ENCODE data around the gene MAGI2. TPM values are rescaled to one million over a fixed set of nuclear protein-coding genes. Genes with fewer than 3 reads are reported as not detected.

The MAGI2 gene
- total and polyA plus RNA-seq, 2 of the 13 experiments (the other 11 are each of a cell fraction or from before 2014, with no cell fraction given): 1.5 to 3.8 TPM

DNA sequence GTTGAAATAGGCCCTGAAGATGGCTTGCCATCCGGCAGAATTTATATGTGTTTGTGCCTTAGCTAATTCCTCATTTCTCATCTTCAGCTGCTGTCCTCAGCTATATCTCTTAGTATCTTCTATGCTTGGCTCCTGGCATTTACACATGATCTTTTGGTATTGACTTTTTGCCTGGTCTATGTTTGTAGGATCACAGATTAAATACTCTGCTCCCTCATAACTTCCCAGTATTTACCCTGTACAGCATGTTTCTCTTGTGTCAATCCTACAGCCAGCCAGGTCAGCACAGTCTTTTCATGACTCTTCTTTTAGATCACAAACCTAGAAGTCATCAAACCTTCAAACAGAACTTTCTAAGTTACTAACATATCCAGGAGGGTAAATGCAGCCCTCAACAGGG is 743.8 kb downstream of the MAGI2 start (continued):
- TF ChIP-seq, protein P1, sequence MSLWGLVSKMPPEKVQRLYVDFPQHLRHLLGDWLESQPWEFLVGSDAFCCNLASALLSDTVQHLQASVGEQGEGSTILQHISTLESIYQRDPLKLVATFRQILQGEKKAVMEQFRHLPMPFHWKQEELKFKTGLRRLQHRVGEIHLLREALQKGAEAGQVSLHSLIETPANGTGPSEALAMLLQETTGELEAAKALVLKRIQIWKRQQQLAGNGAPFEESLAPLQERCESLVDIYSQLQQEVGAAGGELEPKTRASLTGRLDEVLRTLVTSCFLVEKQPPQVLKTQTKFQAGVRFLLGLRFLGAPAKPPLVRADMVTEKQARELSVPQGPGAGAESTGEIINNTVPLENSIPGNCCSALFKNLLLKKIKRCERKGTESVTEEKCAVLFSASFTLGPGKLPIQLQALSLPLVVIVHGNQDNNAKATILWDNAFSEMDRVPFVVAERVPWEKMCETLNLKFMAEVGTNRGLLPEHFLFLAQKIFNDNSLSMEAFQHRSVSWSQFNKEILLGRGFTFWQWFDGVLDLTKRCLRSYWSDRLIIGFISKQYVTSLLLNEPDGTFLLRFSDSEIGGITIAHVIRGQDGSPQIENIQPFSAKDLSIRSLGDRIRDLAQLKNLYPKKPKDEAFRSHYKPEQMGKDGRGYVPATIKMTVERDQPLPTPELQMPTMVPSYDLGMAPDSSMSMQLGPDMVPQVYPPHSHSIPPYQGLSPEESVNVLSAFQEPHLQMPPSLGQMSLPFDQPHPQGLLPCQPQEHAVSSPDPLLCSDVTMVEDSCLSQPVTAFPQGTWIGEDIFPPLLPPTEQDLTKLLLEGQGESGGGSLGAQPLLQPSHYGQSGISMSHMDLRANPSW (CRISPR knock-in tag; IDR thresholded peaks at IDR 0.05; ENCODE audit: borderline replicate concordance): no peak
- TF ChIP-seq, protein P2, sequence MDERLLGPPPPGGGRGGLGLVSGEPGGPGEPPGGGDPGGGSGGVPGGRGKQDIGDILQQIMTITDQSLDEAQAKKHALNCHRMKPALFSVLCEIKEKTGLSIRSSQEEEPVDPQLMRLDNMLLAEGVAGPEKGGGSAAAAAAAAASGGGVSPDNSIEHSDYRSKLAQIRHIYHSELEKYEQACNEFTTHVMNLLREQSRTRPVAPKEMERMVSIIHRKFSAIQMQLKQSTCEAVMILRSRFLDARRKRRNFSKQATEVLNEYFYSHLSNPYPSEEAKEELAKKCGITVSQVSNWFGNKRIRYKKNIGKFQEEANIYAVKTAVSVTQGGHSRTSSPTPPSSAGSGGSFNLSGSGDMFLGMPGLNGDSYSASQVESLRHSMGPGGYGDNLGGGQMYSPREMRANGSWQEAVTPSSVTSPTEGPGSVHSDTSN (CRISPR knock-in tag; IDR thresholded peaks at IDR 0.05): no peak
- no peak for TF ChIP-seq ZSCAN31 (CRISPR knock-in tag; IDR thresholded peaks at IDR 0.05; ENCODE audit: low read depth)
- TF ChIP-seq ZBTB33 (CRISPR knock-in tag; IDR thresholded peaks at IDR 0.05): no peak
- TF ChIP-seq SALL1 (CRISPR knock-in tag; IDR thresholded peaks at IDR 0.05): no peak
- no peak for TF ChIP-seq NFIB (CRISPR knock-in tag; IDR thresholded peaks at IDR 0.05; ENCODE audit: borderline replicate concordance)
- TF ChIP-seq ZNF430 (CRISPR knock-in tag; IDR thresholded peaks at IDR 0.05): no peak
- TF ChIP-seq SKI (IDR thresholded peaks at IDR 0.05; ENCODE audit: partially characterized antibody): peak; percentile 33
- TF ChIP-seq ZNF766 (CRISPR knock-in tag; IDR thresholded peaks at IDR 0.05; ENCODE audit: borderline replicate concordance): no peak
- no peak for TF ChIP-seq ZNF883 (CRISPR knock-in tag; IDR thresholded peaks at IDR 0.05; ENCODE audit: not compliant biosample characterization)
- no peak for TF ChIP-seq SETDB1 (CRISPR knock-in tag; IDR thresholded peaks at IDR 0.05; ENCODE audit: borderline replicate concordance)
- TF ChIP-seq ZFY (CRISPR knock-in tag; IDR thresholded peaks at IDR 0.05): no peak
- no peak for TF ChIP-seq KDM3A (CRISPR knock-in tag; IDR thresholded peaks at IDR 0.05; ENCODE audit: low read depth)
- TF ChIP-seq AHDC1 (CRISPR knock-in tag; IDR thresholded peaks at IDR 0.05; ENCODE audit: borderline replicate concordance): peak; percentile 74; the same call in 1 of the 2 replicates
- 0 out of 2 replicates have a peak, but pooled peaks have one; percentile 14 for TF ChIP-seq RARA (CRISPR knock-in tag; IDR thresholded peaks at IDR 0.05)
- TF ChIP-seq ARID2 (CRISPR knock-in tag; IDR thresholded peaks at IDR 0.05; ENCODE audit: borderline replicate concordance): no peak
- TF ChIP-seq PITX1 (CRISPR knock-in tag; IDR thresholded peaks at IDR 0.05): no peak
- no peak for TF ChIP-seq FOSL2 (CRISPR knock-in tag; IDR thresholded peaks at IDR 0.05)
- peak; percentile 58 for TF ChIP-seq FOXA1 (IDR thresholded peaks at IDR 0.05)
- TF ChIP-seq FOXA1 (CRISPR knock-in tag; IDR thresholded peaks at IDR 0.05): peak; percentile 51; the same call in 1 of the 2 replicates
